NCI-H1417 (cell line): Measurements from ENCODE around the gene CR1.
"Not testable (repeated sequence)": the region's sequence is repeated elsewhere in the genome, so short reads cannot be mapped to it uniquely, and the experiment has no call there.

Experiments
- DNase-seq, 3 experiments: peaks; one replicate each; lab custom pipeline; 2025; lab: John Stamatoyannopoulos, UW

Gene CR1

DNA sequence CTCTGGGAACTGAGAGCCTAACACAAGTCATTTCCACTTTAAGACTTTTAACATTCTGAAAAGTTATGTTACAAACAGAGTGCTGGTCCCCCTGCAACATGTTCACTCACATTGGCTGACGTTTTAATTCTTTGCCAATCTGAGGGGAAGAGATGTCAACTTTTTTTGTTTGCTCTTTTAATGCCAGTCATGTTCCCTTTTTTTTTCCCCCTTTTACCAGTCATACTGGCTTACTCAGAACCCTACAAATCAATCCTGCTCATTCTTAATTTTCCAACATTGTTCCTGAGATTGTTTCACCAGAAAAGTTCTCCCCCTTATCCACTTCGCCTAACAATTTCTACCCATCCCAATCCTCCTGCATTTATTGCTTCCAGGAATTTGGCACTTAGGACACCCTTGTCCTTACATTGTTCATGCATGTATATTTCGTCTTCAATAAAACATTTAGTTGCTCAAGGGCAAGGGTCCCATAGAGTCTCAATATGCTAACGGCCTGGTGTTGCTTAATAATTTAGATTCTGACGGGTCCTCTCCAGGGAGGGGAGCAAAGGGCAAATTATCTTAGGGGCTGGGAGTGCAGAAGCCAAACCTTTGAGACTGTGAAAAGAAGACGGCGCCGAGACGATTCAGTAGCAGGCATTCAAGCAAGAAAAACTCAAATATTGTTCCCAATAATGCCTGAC lies 148.4 kb downstream of the CR1 start:
- peak in 1 of 3 experiments; percentile 32 for DNase-seq

DNA sequence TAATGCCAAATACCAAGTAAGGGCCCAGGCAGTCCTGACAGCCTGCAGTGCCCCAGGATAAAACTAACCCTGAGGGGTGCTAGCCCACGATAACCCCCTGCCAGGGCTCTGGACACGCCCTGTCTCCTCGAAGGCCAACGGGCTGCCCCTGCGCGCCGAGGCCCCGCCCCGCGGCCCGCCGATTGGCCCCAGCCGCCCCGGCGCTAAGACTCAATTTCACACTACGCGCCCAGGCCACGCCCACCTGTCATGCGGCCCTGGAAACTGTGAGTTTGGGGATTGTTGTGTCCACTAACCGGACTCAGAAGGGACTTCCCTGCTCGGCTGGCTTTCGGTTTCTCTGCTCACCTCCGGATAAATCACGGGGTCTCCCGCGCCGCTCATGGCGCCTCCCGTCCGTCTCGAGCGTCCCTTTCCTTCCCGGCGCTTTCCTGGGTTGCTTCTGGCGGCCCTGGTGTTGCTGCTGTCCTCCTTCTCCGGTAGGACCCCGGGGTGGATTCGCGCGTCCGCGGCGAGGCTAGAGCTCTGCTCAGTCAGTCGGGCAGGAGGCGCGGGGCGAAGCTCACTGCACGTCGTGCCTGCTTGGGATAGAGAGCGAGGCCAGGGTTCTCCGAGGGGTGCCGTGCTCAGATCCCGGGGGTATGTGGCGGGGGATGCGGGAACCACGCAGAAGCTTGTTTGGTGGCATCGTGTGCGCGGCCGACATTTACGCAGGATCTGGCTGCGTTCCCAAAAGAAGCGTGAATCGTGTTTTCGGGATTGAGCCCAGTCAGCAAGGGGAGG lies 149.1 kb downstream of the CR1 start, which contains the start of gene CR1L:
Gene CR1L (plus strand): TSS at position 282 of the 783 bp plus-strand sequence. CDS start 101 bp downstream, at position 383.
- DNase-seq: peak; percentile 64 to 90 (median 90)

DNA sequence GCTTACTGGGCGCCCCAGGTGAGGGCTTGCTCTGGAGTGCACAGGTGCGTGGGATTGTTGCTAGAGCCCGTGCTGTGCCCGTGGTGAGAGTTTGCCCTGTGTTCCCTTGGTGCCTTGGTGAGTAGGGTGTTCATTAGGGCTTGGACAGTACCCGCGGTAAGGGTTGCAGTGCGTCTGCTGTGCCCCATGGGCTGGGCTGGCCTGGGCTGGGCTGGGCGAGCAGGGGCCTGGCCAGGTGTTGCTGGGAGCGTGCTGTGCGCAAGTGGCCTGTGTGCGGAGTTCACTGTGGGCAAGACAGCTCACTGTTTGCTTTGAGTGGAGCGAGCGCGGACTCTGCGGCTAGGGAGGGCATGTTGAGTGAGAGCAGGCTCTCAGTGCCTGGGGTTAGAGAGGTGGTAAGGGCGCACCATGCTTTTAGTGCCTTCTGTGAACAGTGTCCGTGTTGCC lies 149.7 kb downstream of the CR1 start:
- DNase-seq: peak in 2 of 3 experiments; percentile 67 to 73

DNA sequence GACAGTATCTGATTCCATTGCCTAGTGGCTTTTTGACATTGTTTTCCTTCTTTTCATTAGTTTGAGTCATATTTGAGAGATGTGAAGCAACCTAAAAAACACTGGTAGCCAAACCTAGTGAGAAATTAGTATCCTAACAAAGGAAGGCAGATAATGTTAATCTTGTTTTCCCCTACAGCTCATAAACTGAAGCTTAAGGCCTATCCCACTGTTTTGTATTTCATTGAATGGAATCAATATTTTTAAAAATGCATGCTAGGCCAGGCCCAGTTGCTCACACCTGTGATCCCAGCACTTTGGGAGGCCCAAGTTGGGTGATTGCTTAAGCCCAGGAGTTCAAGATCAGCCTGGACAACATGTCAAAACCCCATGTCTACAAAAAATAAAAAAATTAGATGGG lies 150.2 kb downstream of the CR1 start:
- no peak for DNase-seq

DNA sequence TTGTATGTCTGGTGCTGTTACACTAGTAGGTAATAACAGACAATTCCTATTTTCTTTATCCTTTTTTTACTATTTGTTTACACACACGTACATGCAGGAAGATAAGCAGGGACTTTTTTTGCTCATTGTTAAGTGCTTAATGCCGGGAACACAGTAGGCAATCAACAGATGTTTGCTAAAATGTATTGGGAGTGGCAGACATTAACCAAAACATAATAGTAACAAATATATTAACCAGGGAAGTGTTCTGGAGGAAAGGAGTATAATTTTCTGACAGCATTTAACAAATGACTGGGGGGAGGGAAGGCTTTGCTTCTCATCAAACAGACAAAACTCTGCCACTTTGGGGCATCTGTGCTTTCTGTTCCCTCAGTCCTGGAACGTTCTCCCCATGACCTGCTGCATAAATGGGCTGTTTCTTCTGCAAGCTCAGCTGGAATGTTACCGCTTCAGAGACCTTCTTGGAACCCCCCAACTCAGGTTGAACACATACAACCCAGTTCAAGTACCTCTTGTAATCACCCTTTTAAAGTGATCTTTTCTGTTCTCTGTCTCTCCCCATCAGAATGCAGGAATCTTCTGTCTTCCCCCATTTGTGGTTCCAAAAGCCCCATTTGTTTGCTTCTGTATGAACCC lies 151.1 kb downstream of the CR1 start:
- peak in 1 of 3 experiments; percentile 56 for DNase-seq

DNA sequence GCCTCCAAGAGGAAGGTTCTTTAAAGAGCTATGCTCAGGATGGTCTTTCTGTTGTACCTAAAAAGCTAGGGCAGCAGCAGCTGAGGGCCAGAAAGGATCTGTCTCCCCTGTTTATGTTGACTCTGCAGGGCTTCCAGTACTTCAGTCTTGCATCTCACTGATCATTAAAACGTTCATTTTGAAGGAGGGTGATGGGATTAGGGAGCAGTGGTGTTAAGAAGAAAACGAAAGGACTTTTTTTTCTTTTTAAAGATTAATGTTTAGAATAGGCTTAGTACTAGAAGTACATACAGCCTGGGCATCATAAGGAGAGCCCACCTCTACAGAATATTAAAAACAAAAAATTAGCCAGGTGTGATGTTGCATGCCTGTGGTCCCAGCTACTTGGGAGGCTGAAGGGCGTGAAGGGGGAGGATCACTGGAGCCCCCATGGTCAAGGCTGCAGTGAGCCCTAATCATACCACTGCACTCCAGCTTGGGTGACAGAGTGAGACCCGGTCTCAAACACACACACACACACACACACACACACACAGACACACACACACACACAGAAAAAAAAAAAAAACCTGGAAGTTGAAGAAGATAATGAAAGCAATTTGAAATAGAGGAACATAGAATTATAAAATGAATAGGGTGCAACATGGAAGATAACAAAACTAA lies 151.8 kb downstream of the CR1 start:
- DNase-seq: peak in 1 of 3 experiments; percentile 40

DNA sequence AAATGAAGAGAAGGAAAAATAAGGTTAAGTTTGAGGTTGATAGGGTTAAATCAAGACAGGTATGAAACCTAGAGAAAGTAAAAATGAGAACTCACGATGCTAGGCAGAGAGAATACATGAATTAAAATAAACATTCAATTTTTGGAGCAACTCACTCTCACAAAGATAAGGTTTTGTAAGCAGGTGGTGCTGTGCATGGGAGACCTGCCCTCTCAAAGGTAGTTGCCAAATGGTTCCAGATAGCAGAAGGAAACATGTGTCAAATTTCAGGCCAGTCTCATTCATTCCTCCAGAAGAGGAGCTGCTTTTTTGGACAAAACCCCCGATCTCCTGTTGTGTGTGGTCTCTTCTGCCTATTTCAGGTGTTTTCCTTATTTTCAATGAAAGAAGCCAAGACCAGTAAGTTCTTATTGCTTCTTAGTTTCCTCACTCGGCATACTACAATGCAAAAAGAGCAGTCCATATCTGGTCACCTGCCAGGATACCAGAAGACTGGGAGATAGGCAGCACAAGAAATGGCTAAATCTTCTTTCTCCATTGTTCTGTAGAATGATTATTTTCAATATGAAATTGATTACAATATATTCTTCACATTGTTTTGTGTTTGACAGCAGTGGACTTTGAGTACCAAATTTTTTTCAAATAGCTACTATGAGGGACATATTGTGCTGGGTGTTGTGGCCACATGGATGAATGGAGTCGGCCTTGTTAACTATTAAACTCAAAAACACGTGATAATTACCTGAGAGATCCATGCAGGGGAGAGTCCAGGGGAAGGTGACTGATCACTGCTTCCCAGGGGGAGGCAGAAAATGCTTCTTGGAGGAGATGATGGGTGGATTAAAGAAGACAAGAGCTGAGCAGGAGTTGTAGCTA lies 152.6 kb downstream of the CR1 start:
- peak in 1 of 3 experiments; percentile 37 for DNase-seq

DNA sequence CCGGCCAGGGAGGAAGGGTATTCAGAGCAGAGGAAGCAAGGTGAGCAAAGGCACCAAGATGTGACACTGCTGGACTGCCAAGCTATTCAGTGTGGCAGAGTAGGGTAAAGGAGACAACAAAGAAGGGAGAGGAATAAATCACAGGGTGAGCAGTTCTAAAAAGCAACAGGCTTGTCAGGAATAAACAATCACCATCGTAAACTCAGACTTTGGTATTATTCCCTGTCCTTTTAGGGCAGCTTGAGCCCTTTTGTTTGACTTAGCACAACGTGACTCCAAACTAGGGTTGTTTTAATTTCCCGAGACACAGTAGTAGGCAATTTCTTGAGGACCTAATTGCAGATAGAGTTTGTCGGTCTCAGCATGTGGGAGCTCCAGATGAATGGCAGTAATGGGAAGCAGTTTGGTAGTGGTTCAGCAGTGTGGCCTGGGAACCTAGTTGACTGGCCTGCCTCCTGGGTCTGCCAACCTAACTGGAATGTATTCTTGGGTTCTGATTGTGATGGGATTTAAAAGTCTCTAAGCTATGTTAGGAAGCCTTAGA lies 153.3 kb downstream of the CR1 start:
- DNase-seq: peak in 2 of 3 experiments; percentile 79 to 95

DNA sequence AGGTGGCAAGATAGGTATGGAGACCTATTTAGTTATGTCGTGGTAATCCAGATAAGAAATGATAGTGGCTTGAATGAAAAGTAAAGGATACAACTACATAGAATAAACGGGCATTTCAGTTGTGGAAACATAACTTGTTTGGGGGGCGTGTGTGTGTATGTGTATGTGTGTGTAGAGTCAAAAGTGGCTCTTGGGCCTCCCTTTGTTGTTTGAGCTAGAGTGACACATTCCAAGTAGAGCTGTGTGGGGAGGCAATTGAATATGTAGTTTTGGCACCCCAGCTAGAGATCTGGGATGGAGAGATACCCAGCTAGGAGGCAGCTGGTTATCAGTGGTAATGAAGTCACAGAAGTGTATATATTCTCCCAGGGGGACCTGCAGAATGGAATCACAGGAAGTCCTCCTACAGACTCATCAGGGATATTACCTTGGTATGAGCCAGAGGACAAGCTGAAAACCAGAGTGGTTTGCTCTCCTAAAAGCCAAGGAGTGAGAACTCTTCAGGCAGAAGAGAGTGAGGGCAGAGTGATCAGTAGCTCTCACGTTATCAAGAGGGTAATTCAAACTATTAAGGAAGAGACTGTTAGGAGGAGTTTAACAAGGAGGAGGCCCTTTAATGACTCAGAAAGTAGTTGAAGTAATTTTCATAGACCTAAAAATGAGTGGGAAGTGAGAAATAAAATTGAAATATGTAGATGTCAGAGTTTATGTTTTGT lies 154.1 kb downstream of the CR1 start:
- peak in 1 of 3 experiments; percentile 49 for DNase-seq

DNA sequence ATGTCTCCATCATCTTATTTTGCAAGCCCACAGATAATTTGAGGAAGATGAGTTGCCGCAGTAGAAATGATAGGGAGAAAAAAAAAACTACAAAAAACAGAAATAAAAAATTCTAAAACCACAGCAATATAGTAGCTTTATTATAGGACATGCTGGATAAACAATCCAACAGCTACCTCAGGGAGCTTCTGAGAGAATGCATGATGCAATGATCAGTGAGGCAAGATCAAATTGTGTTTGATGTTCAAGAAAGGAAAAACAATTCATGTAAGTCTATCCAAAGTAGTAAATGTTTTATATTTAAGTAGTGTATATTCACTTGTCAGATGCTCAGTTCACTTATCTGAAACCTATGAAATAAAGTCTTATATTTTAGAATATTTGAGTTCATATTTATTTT lies 155.6 kb downstream of the CR1 start:
- no peak for DNase-seq

DNA sequence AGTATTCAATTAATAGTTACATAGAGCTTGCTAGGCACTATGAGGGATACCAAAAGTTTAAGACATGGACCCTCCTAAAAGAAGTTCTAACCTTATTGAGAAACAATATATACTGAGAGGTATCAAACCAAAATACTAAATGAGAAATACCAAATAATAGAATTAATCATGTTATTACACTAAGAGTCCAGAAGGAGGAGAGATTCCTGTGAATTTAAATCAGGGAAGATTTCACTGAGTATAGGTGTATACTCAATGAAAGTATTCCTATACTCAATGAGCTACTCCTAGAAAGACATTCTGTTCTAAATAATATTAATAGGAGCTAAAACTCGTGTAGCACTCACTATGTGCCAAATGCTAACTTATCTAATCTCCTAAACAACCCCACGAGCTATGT lies 158.4 kb downstream of the CR1 start:
- no peak for DNase-seq

DNA sequence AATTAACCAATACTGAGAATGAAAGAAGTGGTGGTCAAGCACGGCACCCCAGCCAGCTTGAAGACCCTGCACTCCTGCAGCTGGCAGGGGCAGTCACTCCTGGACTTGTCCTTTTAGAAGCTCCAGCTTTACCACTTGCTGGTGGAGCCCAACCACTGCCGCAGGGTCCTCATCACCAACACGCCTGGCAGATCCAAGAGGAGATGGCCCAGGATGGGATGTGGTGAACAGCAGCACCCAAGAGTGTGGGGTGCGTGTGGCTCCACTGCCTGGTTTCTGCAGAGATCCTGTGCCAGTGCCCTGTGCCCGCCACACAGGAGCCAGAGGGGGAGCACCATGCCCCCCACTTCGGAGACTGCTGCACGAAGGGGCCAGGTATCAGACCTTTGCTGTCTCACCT lies 162.5 kb downstream of the CR1 start:
- no peak for DNase-seq

DNA sequence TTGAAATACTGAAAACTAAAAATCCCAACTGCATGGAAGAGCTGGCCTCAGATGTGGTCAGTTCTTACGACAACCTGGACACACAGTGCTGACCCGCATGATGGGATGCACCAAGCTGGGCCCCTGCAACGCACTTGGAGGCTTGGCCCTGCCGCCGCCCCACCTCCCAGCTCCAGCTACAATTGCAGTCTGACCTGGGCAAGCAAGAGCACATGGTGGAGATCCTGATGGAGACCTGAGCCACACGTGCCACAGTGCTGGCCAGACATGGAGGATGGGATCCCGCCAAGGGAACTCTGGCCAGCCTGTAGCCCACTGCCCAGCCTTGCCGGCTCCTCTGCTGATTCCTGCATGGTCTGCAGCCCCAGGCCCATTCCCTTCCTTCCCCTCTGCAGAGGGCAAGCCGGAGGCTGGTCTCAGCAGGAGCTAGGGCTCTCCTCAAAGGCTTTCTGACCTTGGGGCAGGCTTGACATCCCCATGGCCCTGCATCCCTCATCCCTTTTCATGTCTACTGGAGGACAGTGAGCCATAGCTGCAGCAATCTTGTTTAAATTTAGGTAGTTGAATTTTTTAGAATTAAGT lies 163.0 kb downstream of the CR1 start:
- no peak for DNase-seq

DNA sequence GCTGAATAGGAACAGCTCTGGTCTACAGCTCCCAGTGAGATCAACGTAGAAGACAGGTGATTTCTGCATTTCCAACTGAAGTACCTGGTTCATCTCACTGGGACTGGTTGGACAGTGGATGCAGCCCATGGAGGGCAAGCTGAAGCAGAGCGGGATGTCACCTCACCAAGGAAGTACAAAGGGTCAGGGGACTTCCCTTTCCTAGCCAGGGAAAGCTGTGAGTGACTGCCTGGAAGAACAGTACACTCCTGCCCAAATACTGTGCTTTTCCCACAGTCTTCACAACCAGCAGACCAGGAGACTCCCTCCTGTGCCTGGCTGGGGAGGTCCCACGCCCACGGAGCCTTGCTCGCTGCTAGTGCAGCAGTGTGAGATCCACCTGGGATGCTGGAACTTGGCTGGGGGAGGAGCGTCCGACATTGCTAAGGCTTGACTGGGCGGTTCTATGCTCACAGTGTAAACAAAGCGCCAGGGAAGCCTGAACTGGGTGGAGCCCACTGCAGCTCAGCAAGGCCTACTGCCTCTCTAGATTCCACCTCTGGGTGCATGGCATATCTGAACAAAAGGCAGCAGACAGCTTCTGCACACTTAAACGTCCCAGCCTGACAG lies 163.7 kb downstream of the CR1 start:
- DNase-seq: peak; percentile 9 to 45 (median 27)

DNA sequence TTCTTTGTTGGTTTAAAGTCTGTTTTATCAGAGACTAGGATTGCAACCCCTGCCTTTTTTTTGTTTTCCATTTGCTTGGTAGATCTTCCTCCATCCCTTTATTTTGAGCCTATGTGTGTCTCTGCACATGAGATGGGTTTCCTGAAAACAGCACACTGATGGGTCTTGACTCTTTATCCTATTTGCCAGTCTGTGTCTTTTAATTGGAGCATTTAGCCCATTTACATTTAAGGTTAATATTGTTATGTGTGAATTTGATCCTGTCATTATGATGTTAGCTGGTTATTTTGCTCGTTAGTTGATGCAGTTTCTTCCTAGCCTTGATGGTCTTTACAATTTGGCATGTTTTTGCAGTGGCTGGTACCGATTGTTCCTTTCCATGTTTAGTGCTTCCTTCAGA lies 165.5 kb downstream of the CR1 start:
- not testable (repeated sequence) for DNase-seq

DNA sequence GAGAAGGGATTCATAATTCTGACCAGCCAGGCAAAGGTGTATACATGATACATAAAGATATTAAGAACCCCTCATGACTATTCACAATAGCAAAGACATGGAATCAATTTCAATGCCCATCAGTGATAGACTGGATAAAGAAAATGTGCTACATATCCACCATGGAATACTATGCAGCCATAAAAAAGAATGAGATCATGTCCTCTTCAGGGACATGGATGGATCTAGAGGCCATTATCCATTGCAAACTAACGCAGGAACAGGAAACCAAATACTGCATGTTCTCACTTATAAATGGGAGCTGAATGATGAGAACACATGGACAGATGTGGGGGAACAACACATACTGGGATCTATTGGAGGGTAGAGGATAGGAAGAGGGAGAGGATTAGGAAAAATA lies 170.4 kb downstream of the CR1 start:
- DNase-seq: no peak

DNA sequence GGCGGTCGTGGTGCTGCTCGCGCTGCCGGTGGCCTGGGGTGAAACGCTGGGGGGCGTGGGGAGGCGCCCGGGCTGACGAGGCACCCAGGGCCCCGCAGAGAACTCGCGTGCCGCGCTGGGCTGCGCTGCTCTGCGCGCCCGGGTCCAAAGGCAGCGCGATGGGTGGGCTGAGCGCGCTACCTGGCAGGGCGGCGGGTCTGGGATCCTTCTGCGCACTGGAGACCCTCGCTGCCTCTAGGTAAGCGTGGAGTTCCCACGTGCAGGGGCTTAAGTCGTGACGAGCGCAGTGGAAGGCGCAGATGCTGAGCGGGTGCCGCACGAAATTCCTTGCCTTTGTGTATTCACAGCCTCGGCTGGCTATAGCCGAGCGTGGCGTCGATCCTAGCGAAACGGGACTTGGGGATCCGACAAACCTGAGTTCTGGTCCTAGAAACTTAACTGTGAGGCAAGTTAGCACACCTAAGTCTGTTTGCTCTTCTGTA lies 173.6 kb downstream of the CR1 start:
- no peak for DNase-seq

DNA sequence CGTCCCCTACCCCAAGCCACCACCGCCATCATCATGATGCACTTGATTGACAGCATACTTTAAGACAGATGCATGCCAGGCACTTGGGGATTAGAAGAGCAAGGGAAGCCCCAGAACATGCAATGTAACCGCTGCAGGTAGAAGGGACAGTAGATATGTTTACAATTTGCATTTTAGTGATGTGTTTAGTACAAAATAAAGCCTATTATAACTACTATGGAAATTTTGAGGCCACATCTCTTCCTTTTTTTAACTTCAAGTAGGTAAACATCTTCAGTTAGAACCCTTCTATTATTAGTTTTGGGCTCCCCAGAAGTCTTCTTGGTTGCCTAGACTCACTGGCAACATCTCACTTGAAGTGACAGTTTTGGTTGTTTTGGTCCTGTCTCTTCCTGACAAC lies 174.2 kb downstream of the CR1 start:
- DNase-seq: no peak

DNA sequence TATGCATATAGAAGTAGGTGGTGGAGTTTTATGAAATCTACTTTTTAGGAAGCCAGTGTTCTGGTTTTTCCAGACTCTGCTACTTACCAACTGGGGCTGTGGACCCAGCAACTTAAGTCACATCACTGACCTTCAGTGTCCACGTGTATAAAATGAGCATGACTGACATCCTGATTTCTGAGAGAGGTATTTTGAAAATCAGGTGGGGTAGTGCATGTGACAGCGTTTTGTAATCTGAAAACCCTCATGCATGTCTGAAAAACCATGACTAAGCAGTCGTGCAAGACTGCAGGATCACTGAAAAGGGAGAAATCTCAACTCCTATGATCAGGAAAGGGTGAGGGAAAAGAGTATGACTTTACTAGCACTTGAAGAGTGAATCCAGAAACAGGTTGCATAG lies 175.0 kb downstream of the CR1 start:
- no peak for DNase-seq
